Esophagus muscularis mucosa (tissue), 4 donors: Measurements from ENCODE around the gene GBX2. TPM values are rescaled to one million over a fixed set of nuclear protein-coding genes. Genes with fewer than 3 reads are reported as not detected.

Experiments
- DNase-seq: peaks from one replicate; pipeline ENCODE4 v3.0.0-alpha.2; 2017; ENCODE audit errors: extremely low spot score
- H3K27ac ChIP-seq, 4 donors: fragments of 200-600 bp; sonication (generic); replicated peaks in 1 of 4; 1 replicate in 3 of 4; 2 replicates in 1 of 4; pipeline ENCODE4 v1.5.1; 2016 to 2019; ENCODE audit warnings: mild to moderate bottlenecking in 1 of 4
- H3K27me3 ChIP-seq, 4 donors: fragments of 200-600 bp; sonication (generic); one replicate each; pipeline versions ENCODE4 v1.5.1 to v1.6.0; 2016 to 2019
- H3K36me3 ChIP-seq, 4 donors: fragments of 200-600 bp; sonication (generic); one replicate each; pipeline ENCODE4 v1.5.1; 2016 to 2019
- H3K4me1 ChIP-seq, 4 donors: fragments of 200-600 bp; sonication (generic); one replicate each; pipeline ENCODE4 v1.5.1; 2016 to 2019
- H3K4me3 ChIP-seq, 4 donors: fragments of 200-600 bp; sonication (generic); 1 replicate in 2 of 4; 2 replicates in 2 of 4; pipeline ENCODE4 v1.5.1; 2016 to 2019; ENCODE audit warnings: mild to moderate bottlenecking in 4 of 4, moderate library complexity in 1 of 4
- H3K9me3 ChIP-seq, 4 donors: fragments of 200-600 bp; sonication (generic); 1 replicate in 3 of 4; 2 replicates in 1 of 4; pipeline ENCODE4 v1.5.1; 2016 to 2019
- CTCF ChIP-seq, 3 experiments: fragments of 200-600 bp in 2 of 3; fragments of 450-650 bp in 1 of 3; sonication (generic) in 2 of 3; IDR thresholded peaks; one replicate each; pipeline ENCODE4 v1.5.1; 2017 to 2019; ENCODE audit warnings: antibody characterized with exemption in 3 of 3, mild to moderate bottlenecking in 2 of 3, moderate library complexity in 1 of 3
- EP300 ChIP-seq: sonication (generic); formaldehyde crosslinking; IDR thresholded peaks from one replicate; pipeline ENCODE4 v1.6.1; 2017; ENCODE audit warnings: antibody characterized with exemption
- POLR2A ChIP-seq: fragments of 450-650 bp; IDR thresholded peaks from one replicate; pipeline ENCODE4 v1.6.1; 2017; ENCODE audit warnings: antibody characterized with exemption, moderate library complexity, mild to moderate bottlenecking, low read depth
- POLR2AphosphoS5 ChIP-seq, 2 donors: sonication (generic); formaldehyde crosslinking; IDR thresholded peaks; one replicate each; pipeline ENCODE4 v1.6.1; 2017; ENCODE audit warnings: antibody characterized with exemption in 2 of 2
- WGBS: methylation state at CpG from one replicate; pipeline ENCODE4 v1.1.5; 2018; 5-methylcytosine and 5-hydroxymethylcytosine counted together
- intact Hi-C: fragments of 100-400 bp; cut with DNase I; formaldehyde crosslinking; loops from one replicate; pipeline ENCODE4 v1.15.1; 2023
- total RNA-seq, 4 donors: library from RNA; depleted of rRNA; stranded (reverse); fragments of >200 nt; gene quantifications; one replicate each; pipeline versions ENCODE4 v1.1.0 to v1.2.1, GENCODE V29; 2016

GBX2 gene
- total RNA-seq, 4 donors from 2014 or later = not detected

GRCh38 chr2:236166796-236167296 lies 1.3 kb downstream of the GBX2 start:
- TF ChIP-seq POLR2A (no peak), EP300 (no peak), CTCF (IDR thresholded peaks at IDR 0.05) (no peak), POLR2AphosphoS5 (IDR thresholded peaks at IDR 0.05) (no peak)
- H3K4me1 ChIP-seq = peaks cover 55 to 84% (median 74%) of the 10 kb centered on the region in 4 donors
- no peaks in the 10 kb centered on the region for H3K9me3 ChIP-seq
- no peak for DNase-seq
- H3K27ac ChIP-seq = no peak overlapping the region
- intact Hi-C loops = no loop called here
- WGBS = 5% methylated on average over 5 of the region's 29 CpGs
- peak overlapping the region; percentile 44 to 55 (median 50) for H3K4me3 ChIP-seq
- peaks cover 13 to 100% (median 95%) of the 10 kb centered on the region in 4 donors for H3K27me3 ChIP-seq
- no peaks in the 10 kb centered on the region for H3K36me3 ChIP-seq

GRCh38 chr2:236165842-236166795 lies 2.1 kb downstream of the GBX2 start:
- no peak for TF ChIP-seq POLR2AphosphoS5 (IDR thresholded peaks at IDR 0.05)
- TF ChIP-seq CTCF (IDR thresholded peaks at IDR 0.05) = no peak
- TF ChIP-seq EP300 = no peak
- TF ChIP-seq POLR2A = no peak
- Histone ChIP-seq H3K4me3 (peak overlapping the region; percentile 29 to 52 (median 48)), H3K36me3 (no peaks in the 10 kb centered on the region), H3K27ac (no peak overlapping the region), H3K4me1 (peaks cover 49 to 76% (median 68%) of the 10 kb centered on the region in 4 donors), H3K9me3 (no peaks in the 10 kb centered on the region), H3K27me3 (peaks cover 13 to 100% (median 94%) of the 10 kb centered on the region in 4 donors)
- DNase-seq = no peak
- WGBS = 3% methylated on average over 25 of the region's 58 CpGs
- intact Hi-C loops = no loop called here

GRCh38 chr2:236164925-236165841 lies 3.0 kb downstream of the GBX2 start:
- Histone ChIP-seq H3K27ac (no peak overlapping the region), H3K36me3 (no peaks in the 10 kb centered on the region), H3K27me3 (peaks cover 13 to 100% (median 93%) of the 10 kb centered on the region in 4 donors), H3K4me3 (peak overlapping the region; percentile 40 to 50 (median 46)), H3K9me3 (no peaks in the 10 kb centered on the region), H3K4me1 (peaks cover 49 to 73% (median 66%) of the 10 kb centered on the region in 4 donors)
- intact Hi-C loops = no loop called here
- no peak for TF ChIP-seq POLR2AphosphoS5 (IDR thresholded peaks at IDR 0.05)
- no peak for TF ChIP-seq EP300
- TF ChIP-seq POLR2A = no peak
- no peak for TF ChIP-seq CTCF (IDR thresholded peaks at IDR 0.05)
- WGBS = 26% methylated on average over 17 of the region's 18 CpGs
- no peak for DNase-seq

GRCh38 chr2:236164201-236164924 lies 3.8 kb downstream of the GBX2 start:
- 6% methylated on average over 3 of the region's 67 CpGs for WGBS
- DNase-seq = no peak
- H3K9me3 ChIP-seq = no peaks in the 10 kb centered on the region
- H3K27ac ChIP-seq = no peak overlapping the region
- intact Hi-C loops = no loop called here
- H3K36me3 ChIP-seq = no peaks in the 10 kb centered on the region
- peak overlapping the region; percentile 40 to 50 (median 46) for H3K4me3 ChIP-seq
- peaks cover 49 to 72% (median 68%) of the 10 kb centered on the region in 4 donors for H3K4me1 ChIP-seq
- H3K27me3 ChIP-seq = peaks cover 13 to 100% (median 93%) of the 10 kb centered on the region in 4 donors
- no peak for TF ChIP-seq POLR2AphosphoS5 (IDR thresholded peaks at IDR 0.05)
- no peak for TF ChIP-seq POLR2A
- TF ChIP-seq CTCF (IDR thresholded peaks at IDR 0.05) = no peak
- no peak for TF ChIP-seq EP300
